Measurements from ENCODE around the gene SPAG9.

DNA sequence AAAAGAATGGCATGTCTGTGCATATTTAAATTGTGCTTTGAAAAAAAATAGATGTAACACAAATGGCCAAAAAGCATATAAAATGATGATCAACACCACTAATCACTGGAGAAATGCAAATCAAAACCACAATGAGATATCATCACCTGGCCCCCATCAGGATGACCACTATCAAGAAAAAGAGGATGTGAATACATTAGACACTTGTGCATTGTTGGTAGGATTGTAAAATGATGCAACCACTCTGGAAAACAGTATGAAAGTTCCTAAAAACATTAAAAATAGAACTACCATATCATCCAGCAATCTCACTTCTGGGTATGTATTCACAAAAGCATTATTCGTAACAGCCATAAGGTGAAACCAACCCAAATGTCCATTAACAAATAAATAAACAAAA, 91.5 kb downstream of the SPAG9 start:
- TF ChIP-seq CTCF (IDR thresholded peaks at IDR 0.05; ENCODE audit: poor library complexity, severe bottlenecking) (no peak), EP300 (conservative IDR thresholded peaks at IDR 0.05; ENCODE audit: poor library complexity, severe bottlenecking) (no peak)

Measured in neural cell (in vitro differentiated cells).